ENCODE results near the gene ATXN1. TPM values are rescaled to one million over a fixed set of nuclear protein-coding genes. Genes with fewer than 3 reads are reported as not detected.

The ATXN1 gene
- total RNA-seq, 1 experiment from 2014 or later = 16.5 TPM

DNA sequence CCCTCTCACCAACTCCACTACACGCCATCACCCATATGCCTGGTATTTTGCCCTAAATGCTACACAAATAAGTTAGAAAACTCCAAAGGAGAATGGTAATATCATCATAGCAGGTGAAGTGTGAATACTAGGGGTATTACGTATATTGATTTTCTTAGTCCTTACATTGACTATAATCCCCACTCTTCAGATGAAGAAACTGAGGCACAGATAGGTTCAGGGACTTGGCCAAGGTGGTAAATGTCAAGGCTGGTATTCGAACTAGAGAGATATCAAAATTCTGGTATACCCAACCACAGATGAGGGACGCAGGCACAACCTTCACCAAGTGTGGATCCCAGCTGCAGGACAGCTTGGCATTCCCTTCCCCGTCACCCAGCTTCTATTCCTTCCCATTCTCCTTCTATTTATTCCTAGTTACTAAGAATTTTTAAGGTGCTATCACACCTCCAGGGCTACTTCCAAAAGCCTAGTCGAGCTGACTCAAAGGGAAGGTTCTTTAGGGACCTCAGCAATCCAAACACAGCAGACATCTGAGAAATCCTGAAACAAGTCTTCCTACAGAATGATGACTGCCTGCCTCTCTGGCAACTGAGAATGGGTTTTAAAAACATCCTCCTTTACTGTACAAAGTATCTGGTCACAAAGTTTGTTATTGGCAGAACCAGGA lies 32.6 kb downstream of the ATXN1 start:
- H3K4me3 Mint-ChIP-seq (ENCODE audit: unreplicated experiment) = no peak overlapping the region
- no peaks in the 10 kb centered on the region for H3K27me3 Mint-ChIP-seq (ENCODE audit: insufficient read depth, unreplicated experiment)
- no peaks in the 10 kb centered on the region for H3K9me3 Mint-ChIP-seq (ENCODE audit: unreplicated experiment)
- ChIA-PET CTCF (interaction anchor here (0.7 to 1.3 kb wide), 3 partner anchors 10 to 335 kb away, joined by 3 to 5 read pairs (median 3); no protein-coding TSS in a partner anchor), POLR2A (interaction anchor here (0.5 to 9.5 kb wide), 7 partner anchors 9 to 1247 kb away, joined by 3 to 127 read pairs (median 16); partner anchors contain the start of gene ATXN1)
- no peak for DNase-seq (ENCODE audit: unreplicated experiment)
- H3K36me3 Mint-ChIP-seq (ENCODE audit: insufficient read depth, unreplicated experiment) = peaks cover 5% of the 10 kb centered on the region
- TF ChIP-seq, protein P1, sequence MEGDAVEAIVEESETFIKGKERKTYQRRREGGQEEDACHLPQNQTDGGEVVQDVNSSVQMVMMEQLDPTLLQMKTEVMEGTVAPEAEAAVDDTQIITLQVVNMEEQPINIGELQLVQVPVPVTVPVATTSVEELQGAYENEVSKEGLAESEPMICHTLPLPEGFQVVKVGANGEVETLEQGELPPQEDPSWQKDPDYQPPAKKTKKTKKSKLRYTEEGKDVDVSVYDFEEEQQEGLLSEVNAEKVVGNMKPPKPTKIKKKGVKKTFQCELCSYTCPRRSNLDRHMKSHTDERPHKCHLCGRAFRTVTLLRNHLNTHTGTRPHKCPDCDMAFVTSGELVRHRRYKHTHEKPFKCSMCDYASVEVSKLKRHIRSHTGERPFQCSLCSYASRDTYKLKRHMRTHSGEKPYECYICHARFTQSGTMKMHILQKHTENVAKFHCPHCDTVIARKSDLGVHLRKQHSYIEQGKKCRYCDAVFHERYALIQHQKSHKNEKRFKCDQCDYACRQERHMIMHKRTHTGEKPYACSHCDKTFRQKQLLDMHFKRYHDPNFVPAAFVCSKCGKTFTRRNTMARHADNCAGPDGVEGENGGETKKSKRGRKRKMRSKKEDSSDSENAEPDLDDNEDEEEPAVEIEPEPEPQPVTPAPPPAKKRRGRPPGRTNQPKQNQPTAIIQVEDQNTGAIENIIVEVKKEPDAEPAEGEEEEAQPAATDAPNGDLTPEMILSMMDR (IDR thresholded peaks at IDR 0.05; ENCODE audit: unreplicated experiment) = no peak
- H3K27ac Mint-ChIP-seq (ENCODE audit: low read depth, unreplicated experiment) = peak overlapping the region; percentile 71
- no TSS peak for BruUV-seq (replicated peaks)
- intact Hi-C loops (cut with micrococcal nuclease) = loop anchor here (5.0 kb wide), 1 partner anchor 34 kb away; the partner anchor contains the start of gene ATXN1
- H3K4me1 Mint-ChIP-seq (ENCODE audit: insufficient read depth, unreplicated experiment) = peaks cover 32% of the 10 kb centered on the region

DNA sequence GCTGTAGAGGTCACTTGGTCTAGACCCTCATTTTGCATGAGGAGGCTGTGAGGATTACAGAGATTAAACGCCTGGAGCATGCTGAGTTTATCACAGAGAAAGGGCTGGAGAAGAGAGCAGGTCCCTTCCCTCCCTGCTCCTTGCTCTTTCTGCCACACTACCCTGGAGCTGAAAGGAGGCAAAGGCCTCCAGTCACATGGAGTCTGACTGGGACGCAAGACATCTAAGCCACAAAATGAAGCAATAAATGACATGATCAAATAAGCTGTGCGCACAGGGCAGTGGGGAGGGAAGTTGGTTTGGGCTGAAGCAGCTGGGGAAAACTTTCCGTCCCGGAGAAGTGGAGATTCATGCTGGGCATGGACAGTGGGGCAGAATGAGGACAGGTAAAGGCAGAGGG lies 33.3 kb downstream of the ATXN1 start:
- H3K36me3 Mint-ChIP-seq (ENCODE audit: insufficient read depth, unreplicated experiment) = peaks cover 1% of the 10 kb centered on the region
- no peak overlapping the region for H3K27ac Mint-ChIP-seq (ENCODE audit: low read depth, unreplicated experiment)
- peaks cover 33% of the 10 kb centered on the region for H3K4me1 Mint-ChIP-seq (ENCODE audit: insufficient read depth, unreplicated experiment)
- no peaks in the 10 kb centered on the region for H3K27me3 Mint-ChIP-seq (ENCODE audit: insufficient read depth, unreplicated experiment)
- intact Hi-C loops (cut with micrococcal nuclease) = loop anchor here (2.0 to 5.0 kb wide), 2 partner anchors 34 to 47 kb away; partner anchors contain the start of gene ATXN1
- CTCF ChIA-PET = interaction anchor here (1.1 to 5.2 kb wide), 4 partner anchors 8 to 216 kb away, joined by 4 to 30 read pairs (median 9); no protein-coding TSS in a partner anchor
- no peak overlapping the region for H3K4me3 Mint-ChIP-seq (ENCODE audit: unreplicated experiment)
- H3K9me3 Mint-ChIP-seq (ENCODE audit: unreplicated experiment) = no peaks in the 10 kb centered on the region
- TF ChIP-seq, protein P1 (IDR thresholded peaks at IDR 0.05; ENCODE audit: unreplicated experiment) = no peak
- peak; percentile 22 for DNase-seq (ENCODE audit: unreplicated experiment)
- no TSS peak for BruUV-seq (replicated peaks)
- POLR2A ChIA-PET = interaction anchor here (0.5 to 9.5 kb wide), 11 partner anchors 11 to 1247 kb away, joined by 3 to 127 read pairs (median 33); partner anchors contain the start of gene ATXN1

DNA sequence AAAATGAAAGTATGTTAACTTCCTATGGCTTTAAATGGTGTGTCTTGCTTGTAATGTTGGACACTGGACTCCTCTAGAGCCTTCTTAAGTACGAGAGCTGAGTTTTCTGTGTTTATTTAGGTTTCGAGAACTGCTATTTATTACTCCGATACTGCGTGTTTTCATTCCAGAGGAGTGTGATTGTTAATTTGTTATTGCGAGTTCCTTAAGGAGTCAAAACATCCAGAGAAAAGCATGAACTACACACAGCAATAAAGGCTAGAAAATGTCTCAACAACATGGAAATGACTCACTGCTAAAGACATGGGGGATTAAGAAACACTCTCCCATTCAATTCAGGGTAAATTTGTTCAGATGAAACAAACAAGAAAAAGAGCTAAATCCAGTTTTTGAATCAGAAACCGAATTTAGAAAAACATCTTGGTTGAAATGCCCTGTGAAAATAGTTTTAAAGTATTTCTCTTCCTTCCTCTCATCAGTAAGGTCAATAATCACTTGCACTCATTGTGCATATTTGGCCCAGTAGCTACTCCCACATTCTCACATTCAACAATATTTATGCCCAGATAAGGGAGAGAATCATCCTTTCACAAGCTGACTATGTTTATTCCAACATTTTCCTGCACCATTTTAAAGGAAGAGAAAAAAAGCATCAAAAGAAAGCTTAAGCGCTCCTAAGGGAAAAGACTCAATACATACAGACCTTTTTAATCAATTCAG lies 36.0 kb downstream of the ATXN1 start:
- H3K36me3 Mint-ChIP-seq (ENCODE audit: insufficient read depth, unreplicated experiment) = no peaks in the 10 kb centered on the region
- intact Hi-C loops (cut with micrococcal nuclease) = loop anchor here (5.0 kb wide), 1 partner anchor 37 kb away; the partner anchor contains the start of gene ATXN1
- BruUV-seq (replicated peaks) = TSS peak; percentile 36
- DNase-seq (ENCODE audit: unreplicated experiment) = peak; percentile 78
- H3K4me3 Mint-ChIP-seq (ENCODE audit: unreplicated experiment) = peak overlapping the region; percentile 57
- peak overlapping the region; percentile 87 for H3K27ac Mint-ChIP-seq (ENCODE audit: low read depth, unreplicated experiment)
- CTCF ChIA-PET = interaction anchor here (0.5 to 5.2 kb wide), 13 partner anchors 10 to 391 kb away, joined by 3 to 30 read pairs (median 5); no protein-coding TSS in a partner anchor
- H3K9me3 Mint-ChIP-seq (ENCODE audit: unreplicated experiment) = no peaks in the 10 kb centered on the region
- H3K27me3 Mint-ChIP-seq (ENCODE audit: insufficient read depth, unreplicated experiment) = no peaks in the 10 kb centered on the region
- POLR2A ChIA-PET = interaction anchor here (0.7 to 9.5 kb wide), 17 partner anchors 11 to 668 kb away, joined by 3 to 127 read pairs (median 14); partner anchors contain the start of genes ATXN1 and CAP2
- TF ChIP-seq, protein P1 (IDR thresholded peaks at IDR 0.05; ENCODE audit: unreplicated experiment) = no peak
- peaks cover 44% of the 10 kb centered on the region for H3K4me1 Mint-ChIP-seq (ENCODE audit: insufficient read depth, unreplicated experiment)
